NCI-H2227 (cell line): ENCODE measurements around the gene DCBLD1.
A peak's percentile ranks its signal among the peaks of the same experiment; 100 is the strongest.

ENCODE experiments used
- DNase-seq: peaks from one replicate; lab custom pipeline; 2025; ENCODE audit not compliant: unreplicated experiment; lab: John Stamatoyannopoulos, UW

Gene DCBLD1

DNA sequence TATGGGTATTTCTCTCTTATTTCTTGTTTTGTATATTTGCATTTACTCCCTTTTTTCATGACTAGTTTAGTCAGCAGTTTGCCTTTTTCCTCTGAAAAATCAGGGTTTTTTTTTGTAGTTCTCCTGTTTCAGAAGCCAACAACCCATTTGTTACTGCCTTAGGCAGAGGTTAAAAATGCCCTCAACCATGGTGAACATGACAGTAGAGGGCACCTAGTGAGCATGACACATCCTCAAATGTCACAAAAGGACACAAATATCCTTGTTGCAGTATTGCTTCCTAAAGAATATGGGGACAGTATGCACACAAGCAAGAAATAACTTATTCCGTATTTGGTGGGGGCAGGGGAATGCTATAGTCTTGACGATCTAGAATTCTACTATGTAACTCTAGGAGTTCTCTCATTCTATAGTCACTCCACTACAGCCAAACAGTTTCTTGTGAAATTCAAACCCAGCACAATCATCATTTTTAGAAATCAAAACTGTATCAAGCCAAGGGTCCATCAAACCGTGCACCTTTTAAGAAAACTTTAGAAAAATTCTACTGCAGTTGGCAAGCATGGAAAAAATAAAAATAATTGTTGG is 72.9 kb downstream of the DCBLD1 start:
- no peak for DNase-seq

DNA sequence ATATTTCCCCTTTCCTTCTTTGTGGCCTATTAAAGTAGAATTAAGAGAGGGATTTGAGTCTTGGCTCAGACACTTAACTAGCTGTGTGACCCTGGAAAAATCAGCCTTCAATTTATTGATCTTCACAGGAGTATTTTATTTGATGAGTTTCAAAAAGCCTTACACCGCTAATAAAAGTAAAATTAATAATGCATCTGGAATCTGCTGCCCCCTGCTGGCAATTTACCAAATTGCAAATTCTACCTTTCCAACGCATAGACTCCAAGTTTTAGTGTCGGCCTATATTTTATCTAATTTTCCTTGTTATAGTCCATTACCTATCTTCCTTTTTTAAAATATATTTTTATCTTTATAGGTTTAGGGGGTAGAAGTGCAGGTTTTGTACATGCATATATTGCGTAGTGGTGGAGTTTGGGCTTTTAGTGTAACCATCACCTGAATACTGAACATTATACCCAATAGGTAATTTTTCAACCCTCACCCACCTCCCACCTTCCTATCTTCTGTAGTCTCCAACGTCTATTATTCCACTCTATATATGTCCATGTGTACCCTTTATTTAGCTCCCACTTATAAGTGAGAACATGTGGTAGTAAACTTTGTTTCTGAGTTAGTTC is 73.5 kb downstream of the DCBLD1 start:
- DNase-seq, result peak; percentile 23

- no peak for DNase-seq
Observed at GRCh38 chr6:117557951-117558350, 75.5 kb downstream of the DCBLD1 start.

GRCh38 chr6:117558818-117559217 is 76.3 kb downstream of the DCBLD1 start:
- DNase-seq, result no peak

GRCh38 chr6:117559299-117559698 is 76.8 kb downstream of the DCBLD1 start:
- DNase-seq, result no peak

DNA sequence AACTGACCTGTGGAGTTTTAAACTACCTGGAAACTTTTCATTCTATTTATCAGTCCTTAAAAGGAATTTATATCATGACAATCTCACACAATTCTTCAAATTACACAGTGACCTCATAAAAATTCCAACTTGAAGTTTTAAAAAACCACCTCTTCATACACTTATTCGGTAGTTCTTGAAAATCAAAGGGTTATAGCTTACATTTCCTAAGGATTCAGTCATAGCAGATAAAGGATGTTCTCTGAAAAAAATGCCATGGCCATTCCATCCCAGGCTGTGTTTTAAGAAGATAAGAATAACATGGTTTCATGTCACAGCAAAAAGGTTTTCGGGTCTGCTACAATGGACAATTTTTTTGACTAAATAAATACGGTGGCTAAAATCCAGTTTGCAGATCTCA is 78.7 kb downstream of the DCBLD1 start:
- no peak for DNase-seq

GRCh38 chr6:117564681-117565080 is 82.2 kb downstream of the DCBLD1 start:
- DNase-seq, result no peak

DNA sequence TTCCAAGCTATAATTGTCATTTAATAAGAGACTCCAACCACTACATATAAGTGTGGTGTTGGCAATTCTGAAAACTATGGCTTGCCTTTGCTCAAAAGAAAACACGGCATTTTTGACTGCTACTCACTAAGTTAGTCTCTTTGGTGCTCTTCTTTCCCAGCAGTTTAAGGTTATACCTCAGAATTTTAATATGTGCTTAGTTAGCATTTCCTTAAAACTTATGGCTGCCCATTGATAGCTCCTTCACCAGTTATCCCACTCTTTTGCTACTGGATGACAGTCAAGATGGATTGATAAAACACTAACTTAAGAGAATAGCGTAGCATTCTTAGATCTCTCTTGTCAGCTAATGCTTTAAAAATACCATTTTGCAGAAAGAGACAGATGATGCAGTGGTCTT is 85.8 kb downstream of the DCBLD1 start:
- no peak for DNase-seq

- no peak for DNase-seq
Observed at GRCh38 chr6:117568831-117569410, 86.4 kb downstream of the DCBLD1 start.

DNA sequence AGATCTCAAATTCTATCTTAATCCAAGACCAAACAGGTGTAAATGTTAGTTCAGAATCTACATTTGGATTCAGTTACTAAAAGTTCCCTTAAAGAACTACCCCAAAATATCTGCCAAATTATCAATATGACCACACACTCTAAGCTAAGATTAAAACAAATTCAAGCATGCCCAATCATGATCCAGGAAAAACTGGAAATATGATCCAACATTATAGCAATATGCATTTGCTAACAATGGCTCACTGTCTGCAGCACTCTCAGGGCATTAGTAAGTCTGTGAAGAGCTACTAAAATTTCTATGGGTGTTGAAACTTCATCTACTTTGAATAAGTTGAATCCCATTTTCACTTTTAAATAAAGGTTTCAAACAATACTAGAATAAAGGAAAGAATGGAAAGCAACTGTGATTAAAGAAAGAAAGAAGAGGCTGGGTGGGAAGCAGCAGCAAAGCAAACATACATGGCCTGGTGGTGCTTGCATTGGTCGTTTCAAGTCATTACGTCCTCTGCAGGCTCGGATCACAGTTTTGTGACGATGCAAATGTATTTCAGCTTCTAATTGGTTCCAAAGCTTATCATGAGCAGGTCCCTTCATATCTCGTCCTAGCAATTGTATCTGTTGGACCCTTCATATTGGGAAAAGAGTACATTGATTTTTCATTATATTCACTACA is 90.7 kb downstream of the DCBLD1 start:
- no peak for DNase-seq

GRCh38 chr6:117574198-117574597 is 91.7 kb downstream of the DCBLD1 start:
- no peak for DNase-seq

DNA sequence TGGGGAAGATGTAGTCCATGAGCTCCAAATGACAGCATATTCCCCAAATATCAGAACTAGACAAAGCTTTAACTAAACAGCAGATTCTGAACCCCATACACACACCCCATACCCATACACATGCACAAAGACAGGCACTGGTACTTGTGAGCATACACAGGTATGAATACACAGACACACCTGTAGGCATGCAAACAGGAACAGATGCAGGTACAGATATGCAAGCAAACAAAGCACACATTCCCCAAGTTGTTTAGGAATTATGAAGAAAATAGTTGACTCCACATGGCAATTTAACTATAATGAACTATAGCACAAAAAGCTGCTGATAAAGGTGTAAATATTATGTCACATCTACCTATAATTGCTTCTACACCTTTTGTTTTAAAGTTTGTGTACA is 103.2 kb downstream of the DCBLD1 start:
- no peak for DNase-seq

DNA sequence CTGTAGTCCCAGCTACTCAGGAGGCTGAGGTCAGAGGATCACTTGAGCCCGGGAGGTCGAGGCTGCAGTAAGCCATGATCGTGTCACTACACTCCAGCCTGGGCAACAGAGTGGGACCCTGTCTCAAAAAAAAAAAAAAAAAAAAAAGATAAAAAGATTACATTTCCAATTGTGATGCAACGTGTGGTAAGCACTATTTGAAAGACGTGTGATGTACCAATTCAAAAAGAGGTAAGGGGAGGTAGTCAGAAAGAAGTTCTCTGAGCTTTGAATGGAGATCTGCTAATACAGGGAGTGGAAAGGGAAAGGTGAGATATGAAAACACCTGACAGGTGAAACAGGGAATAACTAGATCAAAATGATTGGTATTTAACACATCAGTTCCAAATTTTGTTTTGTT is 108.0 kb downstream of the DCBLD1 start:
- DNase-seq, result no peak

GRCh38 chr6:117591405-117591804 is 108.9 kb downstream of the DCBLD1 start:
- DNase-seq, result no peak

- DNase-seq, result no peak
Observed at GRCh38 chr6:117592983-117593759, 110.7 kb downstream of the DCBLD1 start.

GRCh38 chr6:117595099-117595923 is 112.8 kb downstream of the DCBLD1 start:
- DNase-seq, result no peak

DNA sequence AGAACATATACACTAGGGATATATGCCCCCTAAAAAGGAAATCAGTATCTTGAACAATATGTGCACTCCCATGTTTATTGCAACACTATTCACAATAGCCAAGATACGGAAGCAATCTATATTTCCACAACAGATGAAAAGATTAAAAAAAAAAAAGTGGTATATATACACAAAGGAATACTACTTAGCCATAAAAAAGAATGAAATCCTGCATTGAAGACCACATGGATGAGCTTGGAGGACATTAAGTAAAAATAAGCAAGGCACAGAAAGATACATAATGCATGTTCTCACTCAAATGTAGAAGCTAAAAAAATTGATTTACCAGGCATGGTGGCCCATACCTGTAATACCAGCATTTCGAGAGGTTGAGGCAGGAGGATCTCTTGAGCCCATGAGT is 115.3 kb downstream of the DCBLD1 start:
- DNase-seq, result no peak
